Progenitor cell of endocrine pancreas (in vitro differentiated cells): Measurements from ENCODE around the gene DGKA. TPM values are rescaled to one million over a fixed set of nuclear protein-coding genes. Genes with fewer than 3 reads are reported as not detected.

Experiments
- DNase-seq: peaks from one replicate; pipeline ENCODE4 v3.0.0; 2021; ENCODE audit warnings: low spot score; ENCODE audit not compliant: unreplicated experiment
- H3K27ac Mint-ChIP-seq: 2 replicates; pipeline ENCODE4 v1.8.0; 2021; ENCODE audit warnings: mild to moderate bottlenecking, moderate library complexity, mixed read lengths
- H3K27me3 Mint-ChIP-seq: 2 replicates; pipeline ENCODE4 v1.8.0; 2021; ENCODE audit warnings: mixed read lengths
- H3K36me3 Mint-ChIP-seq: 2 replicates; pipeline ENCODE4 v1.8.0; 2022; ENCODE audit warnings: mixed read lengths; ENCODE audit not compliant: insufficient read depth
- H3K4me1 Mint-ChIP-seq: 2 replicates; pipeline ENCODE4 v1.8.0; 2021; ENCODE audit warnings: low read depth, mixed read lengths
- H3K4me3 Mint-ChIP-seq: 2 replicates; pipeline ENCODE4 v1.8.0; 2021; ENCODE audit warnings: low read depth, mild to moderate bottlenecking, moderate library complexity, mixed read lengths
- H3K9me3 Mint-ChIP-seq: 2 replicates; pipeline ENCODE4 v1.8.0; 2021; ENCODE audit warnings: low read depth, mixed read lengths
- total RNA-seq: library from RNA; stranded (reverse); gene quantifications from 2 replicates; pipeline ENCODE4 v1.2.1, GENCODE V29; 2021
- TF ChIP-seq, protein P1 (sequence below): fragments of 200-600 bp; sonication (generic); IDR thresholded peaks from one replicate; pipeline ENCODE4 v1.5.0; 2021; ENCODE audit warnings: antibody characterized with exemption, mild to moderate bottlenecking; ENCODE audit not compliant: unreplicated experiment

DGKA gene
- total RNA-seq, 1 donor from 2014 or later = 10.2 TPM

DNA sequence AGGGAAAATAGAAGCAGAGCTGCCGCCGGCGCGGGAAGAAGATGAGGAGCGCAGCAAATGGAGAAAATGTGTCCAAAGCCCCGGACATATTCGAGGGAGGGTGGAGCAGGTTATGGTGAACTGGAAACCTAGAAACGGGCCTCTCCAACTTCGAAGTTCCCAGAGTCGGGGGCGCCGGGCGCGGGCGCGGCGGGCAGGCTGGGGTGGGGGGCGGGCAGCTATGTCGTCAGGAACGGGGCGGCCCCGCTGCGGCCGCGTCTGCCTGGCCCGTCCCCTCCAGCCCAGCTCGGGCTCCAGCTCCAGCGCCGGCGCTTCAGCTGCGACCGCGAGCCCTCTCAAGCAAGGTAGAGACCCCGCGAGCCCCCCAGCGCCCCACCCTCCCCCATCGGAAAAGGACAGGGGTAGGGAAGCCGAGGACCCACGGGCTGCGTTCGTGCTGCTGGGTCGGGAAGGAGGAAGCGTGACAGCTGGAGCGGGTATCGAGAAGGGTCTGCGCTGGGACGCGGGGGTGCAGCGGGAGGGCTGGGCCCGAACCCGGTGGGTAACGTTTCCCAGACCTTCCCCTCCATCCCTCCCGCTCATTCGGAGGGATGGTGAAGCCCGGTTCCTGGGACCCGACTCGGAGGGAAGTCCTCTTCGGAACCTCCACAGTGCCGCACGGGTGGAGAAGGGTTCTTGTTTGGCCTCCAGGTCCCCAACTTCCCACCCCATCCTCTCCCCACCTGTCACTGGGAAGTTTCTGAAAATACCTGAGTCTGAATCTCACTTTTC is 1.0 kb downstream of the DGKA start:
- H3K4me3 Mint-ChIP-seq = peak overlapping the region; percentile 81
- TF ChIP-seq, protein P1, sequence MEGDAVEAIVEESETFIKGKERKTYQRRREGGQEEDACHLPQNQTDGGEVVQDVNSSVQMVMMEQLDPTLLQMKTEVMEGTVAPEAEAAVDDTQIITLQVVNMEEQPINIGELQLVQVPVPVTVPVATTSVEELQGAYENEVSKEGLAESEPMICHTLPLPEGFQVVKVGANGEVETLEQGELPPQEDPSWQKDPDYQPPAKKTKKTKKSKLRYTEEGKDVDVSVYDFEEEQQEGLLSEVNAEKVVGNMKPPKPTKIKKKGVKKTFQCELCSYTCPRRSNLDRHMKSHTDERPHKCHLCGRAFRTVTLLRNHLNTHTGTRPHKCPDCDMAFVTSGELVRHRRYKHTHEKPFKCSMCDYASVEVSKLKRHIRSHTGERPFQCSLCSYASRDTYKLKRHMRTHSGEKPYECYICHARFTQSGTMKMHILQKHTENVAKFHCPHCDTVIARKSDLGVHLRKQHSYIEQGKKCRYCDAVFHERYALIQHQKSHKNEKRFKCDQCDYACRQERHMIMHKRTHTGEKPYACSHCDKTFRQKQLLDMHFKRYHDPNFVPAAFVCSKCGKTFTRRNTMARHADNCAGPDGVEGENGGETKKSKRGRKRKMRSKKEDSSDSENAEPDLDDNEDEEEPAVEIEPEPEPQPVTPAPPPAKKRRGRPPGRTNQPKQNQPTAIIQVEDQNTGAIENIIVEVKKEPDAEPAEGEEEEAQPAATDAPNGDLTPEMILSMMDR = no peak
- no peaks in the 10 kb centered on the region for H3K36me3 Mint-ChIP-seq
- H3K27ac Mint-ChIP-seq = peak overlapping the region; percentile 81
- no peaks in the 10 kb centered on the region for H3K9me3 Mint-ChIP-seq
- H3K4me1 Mint-ChIP-seq = peaks cover 17% of the 10 kb centered on the region
- peak; percentile 22 for DNase-seq
- H3K27me3 Mint-ChIP-seq = peaks cover 53% of the 10 kb centered on the region

DNA sequence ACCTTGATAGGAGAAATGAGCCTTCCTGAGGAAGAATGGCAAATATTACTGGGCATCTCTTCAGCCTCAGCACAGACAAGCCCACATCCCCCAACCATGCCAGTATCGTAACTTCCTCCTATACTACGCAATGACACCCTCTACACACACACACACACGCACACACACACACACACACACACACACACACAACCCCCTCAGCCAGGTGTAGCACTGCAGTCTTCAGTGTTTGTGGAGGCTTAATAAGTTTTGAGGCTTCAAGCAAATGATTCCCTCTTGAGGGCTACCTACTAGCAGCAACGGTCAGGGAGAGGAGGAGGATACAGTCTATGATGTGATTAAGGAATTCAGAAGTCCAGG is 1.6 kb downstream of the DGKA start:
- Mint-ChIP-seq H3K4me3 (peak overlapping the region; percentile 81), H3K27me3 (peaks cover 58% of the 10 kb centered on the region), H3K27ac (no peak overlapping the region), H3K4me1 (peaks cover 17% of the 10 kb centered on the region), H3K9me3 (no peaks in the 10 kb centered on the region), H3K36me3 (no peaks in the 10 kb centered on the region)
- no peak for DNase-seq
- TF ChIP-seq, protein P1 = no peak

DNA sequence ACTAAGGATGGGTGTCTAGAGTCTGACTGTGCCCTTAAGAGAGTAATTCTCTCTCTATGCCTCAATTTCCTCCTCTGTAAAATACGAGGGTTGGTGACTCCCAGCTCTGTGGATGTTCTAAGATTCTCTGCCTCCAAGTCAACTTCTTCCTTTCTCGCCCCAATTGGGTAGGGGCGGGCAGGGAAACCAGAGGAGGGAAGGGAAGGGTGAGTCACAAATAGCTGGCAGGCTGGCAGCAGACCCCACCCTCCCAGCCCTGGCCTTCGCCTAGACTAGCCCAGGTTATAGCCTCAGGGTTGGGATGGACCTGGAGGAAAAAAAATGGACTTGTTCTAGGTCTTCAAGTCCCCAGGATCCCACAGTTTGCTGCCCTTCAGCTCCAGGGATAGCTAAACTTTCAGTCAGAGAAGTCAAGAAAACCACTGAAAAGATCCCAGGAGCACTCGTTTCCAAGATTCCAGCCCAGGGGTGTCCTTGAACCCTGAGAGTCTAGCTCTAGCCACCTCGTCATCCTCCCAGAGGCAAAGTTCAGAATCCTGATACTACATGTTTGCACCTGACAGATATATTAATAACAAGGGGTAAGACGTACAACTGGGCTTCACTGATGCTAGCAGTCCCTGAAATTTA is 2.3 kb downstream of the DGKA start:
- Mint-ChIP-seq H3K27me3 (peaks cover 61% of the 10 kb centered on the region), H3K4me1 (peaks cover 16% of the 10 kb centered on the region), H3K27ac (no peak overlapping the region), H3K36me3 (no peaks in the 10 kb centered on the region), H3K4me3 (no peak overlapping the region), H3K9me3 (no peaks in the 10 kb centered on the region)
- TF ChIP-seq, protein P1 = no peak
- DNase-seq = no peak

DNA sequence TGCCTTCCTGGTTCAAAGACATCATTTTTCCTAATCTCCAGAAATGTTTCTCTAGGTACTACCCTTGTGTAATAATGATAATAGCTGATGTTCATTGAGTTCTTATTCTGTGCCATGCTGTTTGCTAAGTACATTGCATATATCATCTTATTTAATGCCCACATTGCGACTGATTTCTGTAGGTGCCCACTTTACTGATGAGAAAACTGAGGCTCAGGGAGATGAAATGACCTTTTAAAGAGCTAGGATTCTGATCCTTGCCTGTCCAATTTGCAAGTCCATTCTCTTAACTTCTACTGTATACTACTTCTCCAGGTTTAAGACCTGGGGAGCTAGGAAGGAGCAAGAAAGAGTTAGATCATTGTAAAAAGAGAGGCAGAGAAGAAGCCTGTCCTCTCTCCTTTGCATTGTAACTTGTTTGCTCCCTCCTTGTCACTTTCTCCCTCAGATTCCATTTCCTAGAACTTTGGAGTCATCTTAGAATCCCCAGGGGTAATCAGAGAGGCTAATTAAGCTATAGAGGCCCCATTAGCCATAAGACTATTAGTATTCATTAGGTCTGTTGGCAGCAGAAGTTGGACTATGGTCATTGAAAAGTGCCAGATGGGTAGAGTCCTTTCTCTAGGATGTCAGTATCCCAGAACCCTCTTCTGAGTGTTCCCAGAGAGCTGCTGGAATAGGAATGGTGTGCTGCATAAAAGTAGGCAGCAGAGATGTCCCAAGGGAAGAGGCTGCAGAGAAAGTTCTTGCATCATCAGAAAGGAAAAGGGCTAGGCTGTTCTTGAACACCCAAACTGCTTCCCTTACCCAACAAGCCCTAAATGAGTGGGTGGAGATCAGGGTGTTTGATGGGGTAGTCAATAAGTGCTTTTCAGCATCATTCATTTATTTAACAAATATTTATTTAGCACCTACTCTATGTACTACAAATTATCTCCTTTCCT is 3.1 kb downstream of the DGKA start:
- Mint-ChIP-seq H3K27ac (no peak overlapping the region), H3K9me3 (no peaks in the 10 kb centered on the region), H3K4me3 (no peak overlapping the region), H3K4me1 (peaks cover 16% of the 10 kb centered on the region), H3K36me3 (no peaks in the 10 kb centered on the region), H3K27me3 (peaks cover 69% of the 10 kb centered on the region)
- TF ChIP-seq, protein P1 = no peak
- DNase-seq = no peak

DNA sequence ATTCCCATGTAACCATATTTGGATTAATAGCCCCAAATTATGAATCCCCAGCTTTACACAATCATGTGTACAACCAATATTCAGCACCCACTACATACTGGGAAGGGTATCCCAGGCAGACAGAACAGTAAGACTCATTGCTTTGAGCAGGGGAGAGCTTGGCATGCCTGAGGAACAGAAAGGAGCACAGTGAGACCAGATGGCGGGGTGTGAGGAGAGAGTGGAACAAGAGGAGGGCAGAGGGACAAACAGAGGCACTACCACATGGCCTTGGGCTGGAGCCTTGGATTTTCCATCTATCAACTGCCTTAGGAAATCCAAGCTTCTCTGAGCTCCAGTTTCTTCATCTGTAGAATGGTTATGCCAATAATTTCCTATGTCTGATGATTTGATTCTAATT is 3.8 kb downstream of the DGKA start:
- peaks cover 16% of the 10 kb centered on the region for H3K4me1 Mint-ChIP-seq

More for the DNA sequence above, 3.8 kb downstream of the DGKA start:
- H3K4me3 Mint-ChIP-seq = no peak overlapping the region
- no peaks in the 10 kb centered on the region for H3K36me3 Mint-ChIP-seq
- peaks cover 74% of the 10 kb centered on the region for H3K27me3 Mint-ChIP-seq
- no peak overlapping the region for H3K27ac Mint-ChIP-seq
- TF ChIP-seq, protein P1 = no peak
- no peaks in the 10 kb centered on the region for H3K9me3 Mint-ChIP-seq
- DNase-seq = no peak
